Measurements from ENCODE around the gene BRAF. TPM values are rescaled to one million over a fixed set of nuclear protein-coding genes. Genes with fewer than 3 reads are reported as not detected.

Gene BRAF
- total and polyA plus RNA-seq, 2 of the 8 experiments (the other 6 are each of a cell fraction or from before 2014, with no cell fraction given) = 11.4 to 32.6 TPM

DNA sequence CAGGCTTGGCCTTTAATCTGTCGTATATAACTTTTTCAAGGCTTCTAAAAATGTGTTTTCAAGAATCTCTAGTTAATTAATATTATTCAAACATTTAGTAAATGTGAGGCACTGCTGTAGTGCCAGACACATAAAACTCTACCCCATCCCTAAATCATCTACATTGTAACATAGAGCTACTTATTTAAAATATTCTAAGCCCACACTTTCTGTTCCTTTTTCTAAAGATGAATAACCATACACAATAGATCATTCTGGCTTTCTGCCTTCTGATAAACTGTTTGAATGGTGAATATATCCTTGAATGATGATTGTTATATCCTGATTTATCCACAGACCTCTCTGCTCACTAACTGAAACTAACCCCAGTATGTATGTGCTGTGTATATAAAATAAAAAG lies 41.4 kb downstream of the BRAF start:
- no peak overlapping the region for H3K27ac ChIP-seq (ENCODE audit: low read depth, low read length)
- H4K20me1 ChIP-seq (replicated peaks in 1 of 2; ENCODE audit: control insufficient read depth in 1 of 2, insufficient read depth in 2 of 2, low read length in 2 of 2) = peaks cover 1 to 3% of the 10 kb centered on the region in 2 experiments
- FAIRE-seq (no peak), DNase-seq (ENCODE audit: low read depth in 1 of 2, low spot score in 2 of 2) (no peak)
- no peak overlapping the region for H2AFZ ChIP-seq (ENCODE audit: low read length)
- no peak overlapping the region for H3K4me3 ChIP-seq (ENCODE audit: extremely low read depth in 1 of 4, insufficient read depth in 2 of 4, low read depth in 3 of 4, low read length in 4 of 4)
- peaks cover 4% of the 10 kb centered on the region for H3K79me1 ChIP-seq (ENCODE audit: low read depth, low read length)
- H3K56ac ChIP-seq (replicated peaks; ENCODE audit: insufficient read length, low read depth, low read length) = no peak overlapping the region
- 86% methylated on average over 1 of the region's 1 CpG; no CpG with 5 or more reads in 1 of the 2 experiments for WGBS, 2 experiments (ENCODE audit: extremely low coverage in 1 of 2, insufficient coverage in 1 of 2, insufficient read length in 1 of 2, insufficient replicate concordance in 2 of 2, low coverage in 1 of 2, low lambda C conversion rate in 2 of 2, missing lambda C conversion rate in 1 of 2)
- H3K23ac ChIP-seq (ENCODE audit: insufficient read length) = no peak overlapping the region
- H3K14ac ChIP-seq (ENCODE audit: insufficient read length) = no peak overlapping the region
- no peaks in the 10 kb centered on the region for H3K9me3 ChIP-seq (ENCODE audit: insufficient read depth in 2 of 2, low read depth in 1 of 2, low read length in 1 of 2)
- H2BK20ac ChIP-seq (ENCODE audit: low read length) = no peak overlapping the region
- POLR2A ChIA-PET (ENCODE audit: partially characterized antibody) = interaction anchor here (1.6 kb wide), 1 partner anchor 12 kb away, joined by 3 read pairs; no protein-coding TSS in a partner anchor
- CTCF ChIA-PET (ENCODE audit: partially characterized antibody) = interaction anchor here (0.9 kb wide), 1 partner anchor 16 kb away, joined by 3 read pairs; no protein-coding TSS in a partner anchor
- no peak overlapping the region for H3K9ac ChIP-seq (replicated peaks in 1 of 4; ENCODE audit: extremely low read depth in 1 of 4, low read depth in 3 of 4, low read length in 3 of 4)
- H3K27me3 ChIP-seq (replicated peaks in 1 of 4; ENCODE audit: control insufficient read depth in 3 of 4, extremely low read depth in 1 of 4, insufficient read depth in 3 of 4, low read length in 3 of 4) = no peaks in the 10 kb centered on the region
- H3K4me1 ChIP-seq (replicated peaks in 1 of 4; ENCODE audit: control insufficient read depth in 3 of 4, insufficient read depth in 4 of 4, low read length in 3 of 4) = peaks cover 0 to 3% (median 0%) of the 10 kb centered on the region in 4 experiments; a peak in 1 of 7 replicates
- H3K4me2 ChIP-seq (ENCODE audit: insufficient read depth in 1 of 2, low read depth in 2 of 2, low read length in 2 of 2) = no peak overlapping the region
- no peak overlapping the region for H4K8ac ChIP-seq (ENCODE audit: extremely low read depth, insufficient read depth, low read length)
- no peak overlapping the region for H4K91ac ChIP-seq (replicated peaks; ENCODE audit: insufficient read length, low read length)
- no peak overlapping the region for H2BK120ac ChIP-seq (replicated peaks; ENCODE audit: low read depth, low read length)
- H3K23me2 ChIP-seq (ENCODE audit: low read depth, low read length) = no peaks in the 10 kb centered on the region
- peaks cover 3 to 74% of the 10 kb centered on the region in 2 experiments; a peak in 3 of 4 replicates for H3K79me2 ChIP-seq (ENCODE audit: control insufficient read depth in 1 of 2, insufficient read depth in 2 of 2, low read length in 2 of 2)
- no peak overlapping the region for H3K18ac ChIP-seq (ENCODE audit: extremely low read depth, low read length)
- H4K5ac ChIP-seq (ENCODE audit: insufficient read length, low read depth, low read length) = no peak overlapping the region
- H2BK12ac ChIP-seq (ENCODE audit: low read depth, low read length) = no peak overlapping the region
- no peak overlapping the region for H2AK5ac ChIP-seq (ENCODE audit: low read depth, low read length)
- H3K36me3 ChIP-seq (ENCODE audit: control insufficient read depth in 2 of 4, insufficient read depth in 4 of 4, low read length in 3 of 4) = no peaks in the 10 kb centered on the region
- H2BK15ac ChIP-seq (ENCODE audit: low read length) = no peak overlapping the region
- no peak overlapping the region for H2BK5ac ChIP-seq (ENCODE audit: low read depth, low read length)
- H3K4ac ChIP-seq (replicated peaks; ENCODE audit: insufficient read length, low read depth, low read length) = no peak overlapping the region
- TF ChIP-seq PHF8 (conservative IDR thresholded peaks at IDR 0.05; ENCODE audit: low read depth, low read length) (no peak), EP300 (IDR thresholded peaks at IDR 0.05; ENCODE audit: borderline replicate concordance in 1 of 2, low read depth in 2 of 2, low read length in 2 of 2) (no peak), SRF (IDR thresholded peaks at IDR 0.05; ENCODE audit: low read depth, low read length) (no peak), KDM5A (IDR thresholded peaks at IDR 0.05; ENCODE audit: low read length) (no peak), RNF2 (IDR thresholded peaks at IDR 0.05; ENCODE audit: borderline replicate concordance, low read depth, low read length, missing control alignments, poor library complexity, severe bottlenecking) (no peak)
